PFSK-1 (cell line): ENCODE data around the gene SSMEM1.

Experiments
- FOXP2 ChIP-seq: optimal IDR thresholded peaks from 2 replicates; pipeline ENCODE3; 2011; ENCODE audit warnings: borderline replicate concordance, control low read depth, inconsistent platforms; ENCODE audit not compliant: insufficient read depth; ENCODE audit errors: extremely low read length, extremely low read depth
- POLR2AphosphoS5 ChIP-seq: IDR thresholded peaks from 2 replicates; pipeline ENCODE4 v1.6.1; 2012; ENCODE audit warnings: low read depth, mild to moderate bottlenecking, control low read depth, low read length, moderate library complexity
- SIN3A ChIP-seq: IDR thresholded peaks from 2 replicates; pipeline ENCODE4 v1.6.1; 2012; ENCODE audit warnings: mild to moderate bottlenecking, low read length, moderate library complexity, borderline replicate concordance; ENCODE audit not compliant: insufficient read depth
- TAF1 ChIP-seq: IDR thresholded peaks from 2 replicates; pipeline ENCODE4 v1.6.1; 2012; ENCODE audit warnings: low read length, control low read depth, borderline replicate concordance; ENCODE audit not compliant: insufficient read depth
- TF ChIP-seq, protein P1 (sequence below), 2 experiments: IDR thresholded peaks; 2 replicates each; pipeline versions ENCODE4 v1.6.1 to v1.8.0; 2011 to 2012; ENCODE audit warnings: low read depth in 2 of 2, low read length in 2 of 2, control low read depth in 1 of 2, inconsistent platforms in 1 of 2, mild to moderate bottlenecking in 1 of 2, moderate library complexity in 1 of 2; ENCODE audit not compliant: insufficient read depth in 1 of 2

The SSMEM1 gene

DNA sequence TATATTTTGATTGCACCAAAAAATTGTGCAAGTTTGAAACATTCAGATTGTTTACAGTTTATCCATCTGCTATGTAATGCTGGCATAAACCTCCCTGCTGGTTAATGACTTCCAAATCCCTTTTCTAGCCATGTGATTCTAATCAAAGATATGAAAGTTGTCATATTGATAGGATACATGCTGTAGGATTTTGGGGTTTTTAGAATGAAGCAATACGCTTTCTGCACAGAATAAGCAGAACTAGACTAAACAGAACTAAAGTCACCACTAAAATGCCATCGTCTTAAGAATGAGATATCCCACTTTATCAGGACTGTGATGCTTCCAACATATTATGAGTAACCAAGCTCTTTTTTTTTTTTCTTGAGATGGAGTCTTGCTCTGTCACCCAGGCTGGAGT lies 856 bp downstream of the SSMEM1 start:
- TF ChIP-seq TAF1 (no peak), SIN3A (no peak), POLR2AphosphoS5 (no peak), FOXP2 (no peak)
- TF ChIP-seq, protein P1, sequence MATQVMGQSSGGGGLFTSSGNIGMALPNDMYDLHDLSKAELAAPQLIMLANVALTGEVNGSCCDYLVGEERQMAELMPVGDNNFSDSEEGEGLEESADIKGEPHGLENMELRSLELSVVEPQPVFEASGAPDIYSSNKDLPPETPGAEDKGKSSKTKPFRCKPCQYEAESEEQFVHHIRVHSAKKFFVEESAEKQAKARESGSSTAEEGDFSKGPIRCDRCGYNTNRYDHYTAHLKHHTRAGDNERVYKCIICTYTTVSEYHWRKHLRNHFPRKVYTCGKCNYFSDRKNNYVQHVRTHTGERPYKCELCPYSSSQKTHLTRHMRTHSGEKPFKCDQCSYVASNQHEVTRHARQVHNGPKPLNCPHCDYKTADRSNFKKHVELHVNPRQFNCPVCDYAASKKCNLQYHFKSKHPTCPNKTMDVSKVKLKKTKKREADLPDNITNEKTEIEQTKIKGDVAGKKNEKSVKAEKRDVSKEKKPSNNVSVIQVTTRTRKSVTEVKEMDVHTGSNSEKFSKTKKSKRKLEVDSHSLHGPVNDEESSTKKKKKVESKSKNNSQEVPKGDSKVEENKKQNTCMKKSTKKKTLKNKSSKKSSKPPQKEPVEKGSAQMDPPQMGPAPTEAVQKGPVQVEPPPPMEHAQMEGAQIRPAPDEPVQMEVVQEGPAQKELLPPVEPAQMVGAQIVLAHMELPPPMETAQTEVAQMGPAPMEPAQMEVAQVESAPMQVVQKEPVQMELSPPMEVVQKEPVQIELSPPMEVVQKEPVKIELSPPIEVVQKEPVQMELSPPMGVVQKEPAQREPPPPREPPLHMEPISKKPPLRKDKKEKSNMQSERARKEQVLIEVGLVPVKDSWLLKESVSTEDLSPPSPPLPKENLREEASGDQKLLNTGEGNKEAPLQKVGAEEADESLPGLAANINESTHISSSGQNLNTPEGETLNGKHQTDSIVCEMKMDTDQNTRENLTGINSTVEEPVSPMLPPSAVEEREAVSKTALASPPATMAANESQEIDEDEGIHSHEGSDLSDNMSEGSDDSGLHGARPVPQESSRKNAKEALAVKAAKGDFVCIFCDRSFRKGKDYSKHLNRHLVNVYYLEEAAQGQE (IDR thresholded peaks at IDR 0.05; ENCODE audit: insufficient read depth in 1 of 2, low read depth in 2 of 2, low read length in 2 of 2) = no peak

DNA sequence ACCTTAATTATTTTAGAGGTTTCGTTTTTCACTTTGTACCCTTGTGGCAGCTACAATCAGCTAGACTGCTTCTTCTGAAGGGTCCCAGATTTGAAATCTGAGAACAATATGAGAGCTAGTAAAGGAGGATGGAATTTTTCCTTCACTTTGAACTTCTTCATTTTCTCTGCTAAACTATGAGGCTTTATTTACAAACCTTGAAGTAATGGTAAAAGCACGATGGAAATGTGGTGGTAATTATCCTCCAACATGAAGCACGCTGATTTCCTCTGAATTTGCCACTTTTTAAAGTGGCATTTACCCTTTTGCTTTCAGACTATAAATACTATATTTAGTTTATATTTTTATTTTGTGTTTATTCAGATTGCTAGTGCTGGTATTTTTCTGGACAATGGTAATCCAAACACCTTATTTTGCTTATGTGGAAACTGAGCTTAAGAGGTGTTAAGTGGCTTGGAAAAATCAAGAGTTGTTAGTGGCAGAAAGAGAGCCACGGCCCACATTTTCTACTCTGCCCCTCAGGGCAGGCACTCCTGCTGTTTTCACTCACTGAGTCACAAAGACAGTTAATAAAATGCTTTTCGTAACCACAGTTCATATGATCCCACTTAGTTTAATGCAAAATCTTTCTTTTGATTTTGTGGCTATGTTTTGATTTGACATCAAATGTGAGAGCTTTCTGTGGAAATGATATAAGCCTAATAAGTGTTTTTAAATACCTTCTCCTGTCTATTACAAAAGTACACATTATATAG lies 2.7 kb downstream of the SSMEM1 start:
- TF ChIP-seq POLR2AphosphoS5 (no peak), FOXP2 (no peak), SIN3A (no peak), TAF1 (no peak)
- TF ChIP-seq, protein P1 (IDR thresholded peaks at IDR 0.05; ENCODE audit: insufficient read depth in 1 of 2, low read depth in 2 of 2, low read length in 2 of 2) = no peak

DNA sequence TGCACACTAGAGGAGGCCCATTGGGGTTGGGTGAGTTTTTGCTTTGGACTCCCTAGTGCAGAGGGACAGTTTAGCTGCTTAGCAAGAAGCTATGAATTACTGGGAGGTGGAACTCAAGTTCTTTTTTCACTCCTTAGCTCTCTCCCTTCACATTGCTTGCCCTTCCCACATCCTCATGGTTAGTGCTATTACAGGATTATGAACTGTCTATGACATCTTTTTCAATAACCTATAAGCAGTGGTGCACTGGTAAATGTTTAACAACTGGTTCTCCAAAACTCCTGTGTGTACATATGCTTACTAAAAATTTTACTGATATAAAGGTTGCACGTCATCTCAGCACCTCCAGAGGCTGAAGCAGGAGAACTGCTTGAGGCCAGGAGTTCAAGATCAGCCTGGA lies 6.2 kb downstream of the SSMEM1 start:
- TF ChIP-seq TAF1 (no peak), POLR2AphosphoS5 (no peak), FOXP2 (no peak), SIN3A (no peak)
- TF ChIP-seq, protein P1 (IDR thresholded peaks at IDR 0.05; ENCODE audit: insufficient read depth in 1 of 2, low read depth in 2 of 2, low read length in 2 of 2) = no peak

DNA sequence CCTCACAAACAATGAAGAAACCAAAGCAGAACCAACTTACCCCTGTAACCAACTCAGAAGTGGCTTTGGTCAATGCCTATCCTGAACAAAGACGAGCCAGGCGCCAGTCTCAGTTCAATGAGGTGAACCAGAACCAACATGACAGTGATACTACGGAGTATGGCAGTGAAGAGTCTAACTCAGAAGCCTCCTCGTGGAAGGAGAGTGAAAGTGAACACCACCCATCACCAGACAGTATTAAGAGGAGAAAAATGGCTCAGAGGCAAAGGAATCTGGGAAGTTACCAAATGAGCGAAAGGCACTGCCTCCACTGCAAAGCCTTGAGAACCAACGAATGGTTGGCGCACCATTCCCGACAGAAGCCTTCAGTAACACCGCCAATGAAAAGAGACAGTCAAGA lies 8.4 kb downstream of the SSMEM1 start:
- TF ChIP-seq, protein P1 (IDR thresholded peaks at IDR 0.05; ENCODE audit: insufficient read depth in 1 of 2, low read depth in 2 of 2, low read length in 2 of 2) = no peak
- TF ChIP-seq SIN3A (no peak), POLR2AphosphoS5 (no peak), FOXP2 (no peak), TAF1 (no peak)
